RPMI7951 (cell line): Measurements from ENCODE around the gene GALNT2. TPM values are rescaled to one million over a fixed set of nuclear protein-coding genes. Genes with fewer than 3 reads are reported as not detected.

Source experiments
- DNase-seq: peaks from one replicate; pipeline ENCODE4 v3.0.0-alpha.2; 2012; ENCODE audit warnings: low read depth
- total RNA-seq: library from RNA; depleted of rRNA; stranded (reverse); fragments of >200 nt; shearing (Covaris generic); gene quantifications from 2 replicates; pipeline ENCODE4 v1.2.3, GENCODE V29; 2014

GALNT2 gene
- total RNA-seq, 1 experiment from 2014 or later, result 26.6 TPM

GRCh38 chr1:230071316-230071715, 4.3 kb downstream of the GALNT2 start:
- DNase-seq, result no peak

GRCh38 chr1:230072296-230072695, 5.3 kb downstream of the GALNT2 start:
- DNase-seq, result no peak

GRCh38 chr1:230072866-230073265, 5.8 kb downstream of the GALNT2 start:
- no peak for DNase-seq

GRCh38 chr1:230073371-230074035, 6.5 kb downstream of the GALNT2 start:
- DNase-seq, result peak; percentile 82

GRCh38 chr1:230074270-230074669, 7.2 kb downstream of the GALNT2 start:
- DNase-seq, result no peak

- DNase-seq, result no peak
Observed at GRCh38 chr1:230074762-230075161, 7.7 kb downstream of the GALNT2 start.

- no peak for DNase-seq
Observed at GRCh38 chr1:230076121-230076520, 9.1 kb downstream of the GALNT2 start.

GRCh38 chr1:230077011-230077410, 10.0 kb downstream of the GALNT2 start:
- DNase-seq, result no peak

GRCh38 chr1:230077436-230078213, 10.6 kb downstream of the GALNT2 start:
- DNase-seq, result peak; percentile 54

- no peak for DNase-seq
Observed at GRCh38 chr1:230079199-230080024, 12.4 kb downstream of the GALNT2 start.

- no peak for DNase-seq
Observed at GRCh38 chr1:230080822-230081221, 13.8 kb downstream of the GALNT2 start.

- no peak for DNase-seq
Observed at GRCh38 chr1:230081751-230082150, 14.7 kb downstream of the GALNT2 start.

- no peak for DNase-seq
Observed at GRCh38 chr1:230082211-230082610, 15.2 kb downstream of the GALNT2 start.

- DNase-seq, result no peak
Observed at GRCh38 chr1:230083053-230083452, 16.0 kb downstream of the GALNT2 start.

GRCh38 chr1:230083746-230084407, 16.8 kb downstream of the GALNT2 start:
- DNase-seq, result no peak

- peak; percentile 97 for DNase-seq
Observed at GRCh38 chr1:230084408-230085177, 17.6 kb downstream of the GALNT2 start.

- no peak for DNase-seq
Observed at GRCh38 chr1:230085178-230085515, 18.1 kb downstream of the GALNT2 start.

- no peak for DNase-seq
Observed at GRCh38 chr1:230086151-230086550, 19.1 kb downstream of the GALNT2 start.

GRCh38 chr1:230087028-230087716, 20.1 kb downstream of the GALNT2 start:
- DNase-seq, result no peak

- no peak for DNase-seq
Observed at GRCh38 chr1:230087717-230088105, 20.7 kb downstream of the GALNT2 start.
